H1 (cell line): ENCODE data around the gene SYCE3. TPM values are rescaled to one million over a fixed set of nuclear protein-coding genes. Genes with fewer than 3 reads are reported as not detected.

Experiments used
- CTCF ChIA-PET: fragments of 300-600 bp; sonication (Branson Sonifier 250); formaldehyde crosslinking; loops from one replicate; lab custom pipeline; 2021; ENCODE audit not compliant: partially characterized antibody; lab: Charles Lee
- POLR2A ChIA-PET: fragments of 300-600 bp; sonication (Branson Sonifier 250); formaldehyde crosslinking; loops from one replicate; lab custom pipeline; 2021; ENCODE audit warnings: inconsistent platforms; ENCODE audit not compliant: partially characterized antibody; lab: Charles Lee
- DNase-seq, 2 experiments: peaks; one replicate each; pipeline versions ENCODE4 v3.0.0 to v3.0.0-alpha.2; 2010 to 2022; ENCODE audit warnings: low spot score in 2 of 2, low read depth in 1 of 2, mixed read lengths in 1 of 2
- FAIRE-seq: peaks from 2 replicates; lab custom pipeline; 2011; peaks lifted over from hg19 to GRCh38; lab: Jason Lieb, UNC
- H2AFZ ChIP-seq: 2 replicates; pipeline ENCODE4 v1.8.1; 2012; ENCODE audit warnings: low read length, inconsistent platforms
- H2AK5ac ChIP-seq: 2 replicates; pipeline ENCODE4 v1.6.1; 2013; ENCODE audit warnings: low read depth, low read length
- H2BK120ac ChIP-seq: replicated peaks from 2 replicates; pipeline ENCODE3; 2013; ENCODE audit warnings: low read depth, low read length, inconsistent platforms
- H2BK12ac ChIP-seq: 2 replicates; pipeline ENCODE4 v1.6.1; 2013; ENCODE audit warnings: low read depth, low read length
- H2BK15ac ChIP-seq: 2 replicates; pipeline ENCODE4 v1.6.1; 2013; ENCODE audit warnings: low read length
- H2BK20ac ChIP-seq: 2 replicates; pipeline ENCODE4 v1.6.1; 2013; ENCODE audit warnings: low read length
- H2BK5ac ChIP-seq: 2 replicates; pipeline ENCODE4 v1.6.1; 2013; ENCODE audit warnings: low read depth, low read length
- H3K14ac ChIP-seq: 2 replicates; pipeline ENCODE4 v1.6.1; 2013; ENCODE audit warnings: inconsistent platforms; ENCODE audit not compliant: insufficient read length
- H3K18ac ChIP-seq: 2 replicates; pipeline ENCODE4 v1.6.1; 2013; ENCODE audit warnings: low read length; ENCODE audit errors: extremely low read depth
- H3K23ac ChIP-seq: 2 replicates; pipeline ENCODE4 v1.6.1; 2013; ENCODE audit warnings: inconsistent platforms; ENCODE audit not compliant: insufficient read length
- H3K23me2 ChIP-seq: 2 replicates; pipeline ENCODE4 v1.6.1; 2013; ENCODE audit warnings: low read depth, low read length
- H3K27ac ChIP-seq: 2 replicates; pipeline ENCODE4 v1.6.1; 2011; ENCODE audit warnings: low read depth, low read length, inconsistent platforms
- H3K27me3 ChIP-seq, 4 experiments: replicated peaks in 1 of 4; 1 replicate in 1 of 4; 2 replicates in 3 of 4; pipeline versions ENCODE4 v1.6.1 to v1.8.1; 2011 to 2013; ENCODE audit warnings: low read length in 3 of 4, mild to moderate bottlenecking in 3 of 4, inconsistent platforms in 2 of 4, mixed read lengths in 2 of 4, moderate library complexity in 1 of 4; ENCODE audit not compliant: control insufficient read depth in 3 of 4, insufficient read depth in 3 of 4; ENCODE audit errors: extremely low read depth in 1 of 4
- H3K36me3 ChIP-seq, 4 experiments: 2 replicates each; pipeline versions ENCODE4 v1.6.1 to v1.8.1; 2011 to 2013; ENCODE audit warnings: mild to moderate bottlenecking in 4 of 4, low read length in 3 of 4, moderate library complexity in 2 of 4, control low read depth in 1 of 4, inconsistent platforms in 1 of 4; ENCODE audit not compliant: insufficient read depth in 4 of 4, control insufficient read depth in 2 of 4
- H3K4ac ChIP-seq: replicated peaks from 2 replicates; pipeline ENCODE3; 2013; ENCODE audit warnings: low read length, low read depth, mixed read lengths, inconsistent platforms; ENCODE audit not compliant: insufficient read length
- H3K4me1 ChIP-seq, 4 experiments: replicated peaks in 1 of 4; 1 replicate in 1 of 4; 2 replicates in 3 of 4; pipeline versions ENCODE4 v1.6.1 to v1.8.1; 2011 to 2013; ENCODE audit warnings: low read length in 3 of 4, inconsistent platforms in 2 of 4, mixed read lengths in 1 of 4; ENCODE audit not compliant: insufficient read depth in 4 of 4, control insufficient read depth in 3 of 4
- H3K4me2 ChIP-seq, 2 experiments: 2 replicates each; pipeline versions ENCODE4 v1.6.1 to v1.8.1; 2011 to 2013; ENCODE audit warnings: low read depth in 2 of 2, low read length in 2 of 2, control low read depth in 1 of 2, inconsistent platforms in 1 of 2, mild to moderate bottlenecking in 1 of 2; ENCODE audit not compliant: insufficient read depth in 1 of 2
- H3K4me3 ChIP-seq, 4 experiments: fragments of 200-600, 300-600 bp in 1 of 4; sonication (generic), shearing (Covaris generic), sonication (Bioruptor Twin) in 1 of 4; 2 replicates each; pipeline versions ENCODE4 v1.5.1 to v1.8.1; 2011 to 2016; ENCODE audit warnings: low read length in 4 of 4, low read depth in 3 of 4, control low read depth in 2 of 4, inconsistent platforms in 2 of 4, mild to moderate bottlenecking in 2 of 4, mixed read lengths in 1 of 4, moderate library complexity in 1 of 4; ENCODE audit not compliant: insufficient read depth in 2 of 4; ENCODE audit errors: extremely low read depth in 1 of 4
- H3K56ac ChIP-seq: replicated peaks from 2 replicates; pipeline ENCODE3; 2013; ENCODE audit warnings: low read depth, mild to moderate bottlenecking, mixed read lengths, low read length, inconsistent platforms; ENCODE audit not compliant: insufficient read length
- H3K79me1 ChIP-seq: 2 replicates; pipeline ENCODE4 v1.6.1; 2013; ENCODE audit warnings: low read depth, low read length, control low read depth
- H3K79me2 ChIP-seq, 2 experiments: 2 replicates each; pipeline versions ENCODE4 v1.6.1 to v1.8.1; 2012 to 2013; ENCODE audit warnings: low read length in 2 of 2, mild to moderate bottlenecking in 2 of 2, inconsistent platforms in 1 of 2; ENCODE audit not compliant: insufficient read depth in 2 of 2, control insufficient read depth in 1 of 2
- H3K9ac ChIP-seq, 4 experiments: replicated peaks in 1 of 4; 1 replicate in 1 of 4; 2 replicates in 3 of 4; pipeline versions ENCODE4 v1.6.1 to v1.8.1; 2011 to 2013; ENCODE audit warnings: low read depth in 3 of 4, low read length in 3 of 4, control low read depth in 2 of 4, mild to moderate bottlenecking in 2 of 4, moderate library complexity in 2 of 4, inconsistent platforms in 1 of 4; ENCODE audit errors: extremely low read depth in 1 of 4
- H3K9me3 ChIP-seq, 2 experiments: 2 replicates each; pipeline versions ENCODE4 v1.6.1 to v1.8.1; 2012 to 2013; ENCODE audit warnings: mild to moderate bottlenecking in 2 of 2, moderate library complexity in 2 of 2, control low read depth in 1 of 2, inconsistent platforms in 1 of 2, low read depth in 1 of 2, low read length in 1 of 2, mixed read lengths in 1 of 2; ENCODE audit not compliant: insufficient read depth in 2 of 2
- H4K20me1 ChIP-seq, 2 experiments: replicated peaks in 1 of 2; 2 replicates each; pipeline versions ENCODE3 to v1.8.1; 2011 to 2013; ENCODE audit warnings: inconsistent platforms in 2 of 2, low read length in 2 of 2, mild to moderate bottlenecking in 1 of 2; ENCODE audit not compliant: insufficient read depth in 2 of 2, control insufficient read depth in 1 of 2
- H4K5ac ChIP-seq: 2 replicates; pipeline ENCODE4 v1.6.1; 2013; ENCODE audit warnings: low read length, low read depth, mixed read lengths, inconsistent platforms; ENCODE audit not compliant: insufficient read length
- H4K8ac ChIP-seq: 2 replicates; pipeline ENCODE4 v1.8.0; 2013; ENCODE audit warnings: mild to moderate bottlenecking, moderate library complexity, low read length, inconsistent platforms; ENCODE audit not compliant: insufficient read depth; ENCODE audit errors: extremely low read depth
- H4K91ac ChIP-seq: replicated peaks from 2 replicates; pipeline ENCODE3; 2013; ENCODE audit warnings: low read length, mixed read lengths, inconsistent platforms; ENCODE audit not compliant: insufficient read length
- CBX5 ChIP-seq: fragments of 300-800, 300-1000 bp; sonication (generic); IDR thresholded peaks from 2 replicates; pipeline ENCODE4 v1.7.1; 2016; ENCODE audit warnings: antibody characterized with exemption, low read length, low read depth
- NANOG ChIP-seq: IDR thresholded peaks from 2 replicates; pipeline ENCODE4 v1.6.1; 2011; ENCODE audit warnings: low read length, low read depth, mild to moderate bottlenecking, inconsistent platforms; ENCODE audit not compliant: insufficient read depth, poor library complexity, severe bottlenecking
- RAD21 ChIP-seq, 2 experiments: IDR thresholded peaks in 1 of 2; conservative IDR thresholded peaks in 1 of 2; 2 replicates each; pipeline ENCODE4 v1.6.1; 2011; ENCODE audit warnings: low read depth in 2 of 2, low read length in 2 of 2, improper control_type of control experiment in 1 of 2, inconsistent platforms in 1 of 2, mild to moderate bottlenecking in 1 of 2, moderate library complexity in 1 of 2
- RBBP5 ChIP-seq: IDR thresholded peaks from 2 replicates; pipeline ENCODE4 v1.7.1; 2012; ENCODE audit warnings: low read depth, mild to moderate bottlenecking, inconsistent platforms, low read length, moderate library complexity, borderline replicate concordance
- RXRA ChIP-seq: IDR thresholded peaks from 2 replicates; pipeline ENCODE4 v1.6.1; 2011; ENCODE audit warnings: low read depth, mild to moderate bottlenecking, low read length, moderate library complexity; ENCODE audit not compliant: insufficient read depth
- SAP30 ChIP-seq: fragments of 300-600 bp; sonication (generic); IDR thresholded peaks from 2 replicates; pipeline ENCODE4 v1.7.1; 2012; ENCODE audit warnings: low read length, moderate library complexity, mild to moderate bottlenecking, inconsistent platforms; ENCODE audit not compliant: insufficient read depth, insufficient replicate concordance
- SP1 ChIP-seq: IDR thresholded peaks from 2 replicates; pipeline ENCODE4 v1.6.1; 2011; ENCODE audit warnings: low read depth, low read length
- TAF7 ChIP-seq: optimal IDR thresholded peaks from 2 replicates; pipeline ENCODE3; 2011; ENCODE audit warnings: low read depth, mild to moderate bottlenecking, inconsistent platforms, low read length, moderate library complexity, borderline replicate concordance
- WGBS, 2 experiments: shearing (Covaris generic) in 1 of 2; methylation state at CpG; one replicate each; pipeline versions ENCODE4 v1.1.6 to v1.1.7; 2013 to 2015; ENCODE audit warnings: low lambda C conversion rate in 2 of 2, mixed read lengths in 2 of 2, inconsistent platforms in 1 of 2, low coverage in 1 of 2, missing lambda C conversion rate in 1 of 2; ENCODE audit not compliant: insufficient replicate concordance in 2 of 2, insufficient coverage in 1 of 2, insufficient read length in 1 of 2; ENCODE audit errors: extremely low coverage in 1 of 2, missing lambda C conversion rate in 1 of 2; 5-methylcytosine and 5-hydroxymethylcytosine counted together
- polyA plus RNA-seq, 7 experiments: library from polyadenylated mRNA; depleted of rRNA in 3 of 7; stranded (reverse) in 5 of 7; unstranded in 2 of 7; fragments of >200 nt in 5 of 7; fragments of 200-250 nt in 2 of 7; gene quantifications; 1 replicate in 5 of 7; 2 replicates in 1 of 7; 4 replicates in 1 of 7; pipeline versions ENCODE4 v1.2.1 to v1.2.3, GENCODE V29; 2011 to 2013; ENCODE audit warnings: missing spikeins in 2 of 7, mixed read lengths in 2 of 7
- total RNA-seq: library from RNA; stranded (reverse); fragmentation: NEBNext Ultra II Directional; extraction: Animal tissue kit (Norgen Biotek cat#: 25700); gene quantifications from 2 replicates; pipeline ENCODE4 v1.2.1, GENCODE V29; 2021
- TF ChIP-seq, protein P1 (sequence below): IDR thresholded peaks from 2 replicates; pipeline ENCODE4 v1.6.1; 2012; ENCODE audit warnings: low read length, inconsistent platforms

The SYCE3 gene
- total and polyA plus RNA-seq, 2 of the 8 experiments (the other 6 are each of a cell fraction or from before 2014, with no cell fraction given): 1.9 TPM; not detected in 1

DNA sequence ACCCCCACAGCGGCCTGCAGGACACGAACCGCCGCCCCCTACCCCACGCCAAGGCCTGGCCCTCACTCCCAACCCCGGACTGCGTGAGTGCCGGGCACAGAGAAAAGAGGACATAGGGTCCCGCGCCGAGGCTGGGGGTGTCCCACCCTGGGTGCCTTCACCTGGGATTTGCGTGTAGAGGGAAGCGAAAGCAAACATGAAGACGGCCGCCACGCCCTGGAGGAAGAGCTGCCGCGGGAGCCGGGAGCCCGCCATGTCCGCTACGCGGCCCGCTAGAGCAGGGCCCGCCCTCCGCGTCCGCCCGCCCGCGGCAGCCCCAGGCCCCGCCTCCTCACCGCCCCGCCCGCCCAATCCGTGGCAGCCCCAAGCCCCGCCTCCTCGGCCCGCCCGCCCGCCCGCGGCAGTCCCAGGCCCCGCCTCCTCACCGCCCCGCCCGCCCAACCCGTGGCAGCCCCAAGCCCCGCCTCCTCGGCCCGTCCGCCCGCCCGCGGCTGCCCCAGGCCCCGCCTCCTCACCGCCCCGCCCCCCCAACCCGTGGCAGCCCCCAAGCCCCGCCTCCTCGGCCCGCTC lies 55.2 kb downstream of the SYCE3 start, which contains the start of gene LMF2:
Gene LMF2 (minus strand): TSS at position 282 of the 570 bp plus-strand sequence. CDS start 27 bp downstream, at position 255.
- Histone ChIP-seq H3K18ac (peak within 1 kb of the TSS; percentile 95), H3K23ac (no peak within 1 kb of the TSS), H3K4me3 (peak within 1 kb of the TSS; percentile 83 to 100 (median 90)), H4K91ac (peak within 1 kb of the TSS; percentile 96), H4K8ac (peak within 1 kb of the TSS; percentile 100), H3K27me3 (no peaks in the 10 kb centered on the region), H4K20me1 (peaks cover 0 to 21% of the 10 kb centered on the region in 2 experiments), H2AK5ac (no peak within 1 kb of the TSS), H4K5ac (peak within 1 kb of the TSS; percentile 99), H2BK20ac (no peak within 1 kb of the TSS), H3K27ac (peak within 1 kb of the TSS; percentile 99), H3K14ac (no peak within 1 kb of the TSS), H3K56ac (peak within 1 kb of the TSS; percentile 77), H2BK5ac (peak within 1 kb of the TSS; percentile 98), H3K79me2 (peaks cover 0 to 24% of the 10 kb centered on the region in 2 experiments; a peak in 2 of 4 replicates), H3K4me2 (peak within 1 kb of the TSS; percentile 73 to 96), H3K23me2 (peaks cover 11% of the 10 kb centered on the region; the same call in 1 of the 2 replicates), H3K9ac (peak within 1 kb of the TSS; percentile 92 to 98 (median 94)), H3K36me3 (peaks cover 0 to 15% (median 0%) of the 10 kb centered on the region in 4 experiments; a peak in 3 of 8 replicates), H2AFZ (peak within 1 kb of the TSS; percentile 98; the same call in 1 of the 2 replicates), H3K9me3 (no peaks in the 10 kb centered on the region), H3K79me1 (peaks cover 13% of the 10 kb centered on the region; the same call in 1 of the 2 replicates), H2BK120ac (no peak within 1 kb of the TSS), H3K4me1 (peaks cover 2 to 8% (median 5%) of the 10 kb centered on the region in 4 experiments), H3K4ac (no peak within 1 kb of the TSS), H2BK15ac (no peak within 1 kb of the TSS; the same call in 1 of the 2 replicates), H2BK12ac (no peak within 1 kb of the TSS)
- DNase-seq (peak in 1 of 2 experiments; percentile 92), FAIRE-seq (no peak)
- WGBS, 2 experiments: 3% methylated on average over 8 of the region's 62 CpGs; no CpG with 5 or more reads in 1 of the 2 experiments
- ChIA-PET POLR2A (interaction anchor here (0.7 to 3.5 kb wide), 10 partner anchors 11 to 63 kb away, joined by 3 to 32 read pairs (median 4); partner anchors contain the start of gene SCO2), CTCF (interaction anchor here (0.8 to 2.7 kb wide), 3 partner anchors 10 to 18 kb away, joined by 3 to 22 read pairs (median 4); partner anchors contain the start of gene SCO2)
- no peak for TF ChIP-seq RXRA
- TF ChIP-seq CBX5: no peak
- TF ChIP-seq RBBP5: no peak
- no peak for TF ChIP-seq RAD21 (IDR thresholded peaks at IDR 0.05 in 1 of 2, conservative IDR thresholded peaks at IDR 0.05 in 1 of 2; ENCODE audit: low read depth in 2 of 2, low read length in 2 of 2)
- TF ChIP-seq TAF7: no peak
- TF ChIP-seq, protein P1, sequence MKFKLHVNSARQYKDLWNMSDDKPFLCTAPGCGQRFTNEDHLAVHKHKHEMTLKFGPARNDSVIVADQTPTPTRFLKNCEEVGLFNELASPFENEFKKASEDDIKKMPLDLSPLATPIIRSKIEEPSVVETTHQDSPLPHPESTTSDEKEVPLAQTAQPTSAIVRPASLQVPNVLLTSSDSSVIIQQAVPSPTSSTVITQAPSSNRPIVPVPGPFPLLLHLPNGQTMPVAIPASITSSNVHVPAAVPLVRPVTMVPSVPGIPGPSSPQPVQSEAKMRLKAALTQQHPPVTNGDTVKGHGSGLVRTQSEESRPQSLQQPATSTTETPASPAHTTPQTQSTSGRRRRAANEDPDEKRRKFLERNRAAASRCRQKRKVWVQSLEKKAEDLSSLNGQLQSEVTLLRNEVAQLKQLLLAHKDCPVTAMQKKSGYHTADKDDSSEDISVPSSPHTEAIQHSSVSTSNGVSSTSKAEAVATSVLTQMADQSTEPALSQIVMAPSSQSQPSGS: no peak
- no peak for TF ChIP-seq NANOG
- TF ChIP-seq SAP30: peak; percentile 60
- no peak for TF ChIP-seq SP1
